ENCODE results near the gene PTPRE. TPM values are rescaled to one million over a fixed set of nuclear protein-coding genes. Genes with fewer than 3 reads are reported as not detected.

PTPRE gene
- polyA plus RNA-seq, 1 donor (not counting 4 experiments of a cell fraction or from before 2014, with no cell fraction given) = 15.1 TPM

GRCh38 chr10:128044186-128044585 is 137.3 kb downstream of the PTPRE start:
- Histone ChIP-seq H3K27ac (ENCODE audit: control insufficient read depth, insufficient read depth, low read length) (no peak overlapping the region), H3K4me1 (ENCODE audit: control insufficient read depth, extremely low read depth, insufficient read depth, low read length) (peaks cover 12% of the 10 kb centered on the region), H3K27me3 (ENCODE audit: control insufficient read depth, extremely low read depth, insufficient read depth, low read length) (no peaks in the 10 kb centered on the region), H3K4me2 (ENCODE audit: control insufficient read depth, extremely low read depth, insufficient read depth, low read depth, low read length) (no peak overlapping the region), H3K4me3 (ENCODE audit: control insufficient read depth in 2 of 3, extremely low read depth in 1 of 3, insufficient read depth in 2 of 3, low read depth in 1 of 3, low read length in 3 of 3) (no peak overlapping the region), H3K9ac (ENCODE audit: control insufficient read depth, extremely low read depth, insufficient read depth, low read length) (no peak overlapping the region), H2AFZ (ENCODE audit: control insufficient read depth, low read length) (no peak overlapping the region), H3K79me2 (ENCODE audit: control insufficient read depth, insufficient read depth, low read length) (peaks cover 7% of the 10 kb centered on the region), H3K9me3 (ENCODE audit: control insufficient read depth, low read depth, low read length) (no peaks in the 10 kb centered on the region), H3K9me1 (ENCODE audit: control insufficient read depth, extremely low read depth, insufficient read depth, low read length) (no peaks in the 10 kb centered on the region), H4K20me1 (ENCODE audit: control insufficient read depth, extremely low read depth, insufficient read depth, low read length) (no peaks in the 10 kb centered on the region), H3K36me3 (ENCODE audit: control insufficient read depth in 2 of 2, extremely low read depth in 1 of 2, insufficient read depth in 2 of 2, low read length in 2 of 2) (peaks cover 0 to 1% of the 10 kb centered on the region in 2 experiments)
- dilution Hi-C loops (cut with MboI; ENCODE audit: extremely low pct_ligation_motif_present, low sequenced_read_pairs) = no loop called here
- FAIRE-seq (no peak), DNase-seq (ENCODE audit: low read depth, low spot score) (no peak)
- TF ChIP-seq EZH2 (IDR thresholded peaks at IDR 0.05; ENCODE audit: low read length) (no peak), CTCF (optimal IDR thresholded peaks at IDR 0.05 in 1 of 3, IDR thresholded peaks at IDR 0.05 in 1 of 3, conservative IDR thresholded peaks at IDR 0.05 in 1 of 3; ENCODE audit: extremely low read depth in 1 of 3, insufficient read depth in 2 of 3, low read length in 3 of 3) (no peak)

GRCh38 chr10:128044961-128045832 is 138.3 kb downstream of the PTPRE start:
- Histone ChIP-seq H3K79me2 (ENCODE audit: control insufficient read depth, insufficient read depth, low read length) (peaks cover 16% of the 10 kb centered on the region), H3K4me3 (ENCODE audit: control insufficient read depth in 2 of 3, extremely low read depth in 1 of 3, insufficient read depth in 2 of 3, low read depth in 1 of 3, low read length in 3 of 3) (no peak overlapping the region), H3K27ac (ENCODE audit: control insufficient read depth, insufficient read depth, low read length) (no peak overlapping the region), H4K20me1 (ENCODE audit: control insufficient read depth, extremely low read depth, insufficient read depth, low read length) (no peaks in the 10 kb centered on the region), H3K9me1 (ENCODE audit: control insufficient read depth, extremely low read depth, insufficient read depth, low read length) (no peaks in the 10 kb centered on the region), H3K4me1 (ENCODE audit: control insufficient read depth, extremely low read depth, insufficient read depth, low read length) (peaks cover 19% of the 10 kb centered on the region), H3K36me3 (ENCODE audit: control insufficient read depth in 2 of 2, extremely low read depth in 1 of 2, insufficient read depth in 2 of 2, low read length in 2 of 2) (peaks cover 2 to 9% of the 10 kb centered on the region in 2 experiments), H3K4me2 (ENCODE audit: control insufficient read depth, extremely low read depth, insufficient read depth, low read depth, low read length) (no peak overlapping the region), H3K9ac (ENCODE audit: control insufficient read depth, extremely low read depth, insufficient read depth, low read length) (no peak overlapping the region), H2AFZ (ENCODE audit: control insufficient read depth, low read length) (no peak overlapping the region), H3K27me3 (ENCODE audit: control insufficient read depth, extremely low read depth, insufficient read depth, low read length) (no peaks in the 10 kb centered on the region), H3K9me3 (ENCODE audit: control insufficient read depth, low read depth, low read length) (no peaks in the 10 kb centered on the region)
- FAIRE-seq = no peak
- dilution Hi-C loops (cut with MboI; ENCODE audit: extremely low pct_ligation_motif_present, low sequenced_read_pairs) = no loop called here
- no peak for TF ChIP-seq EZH2 (IDR thresholded peaks at IDR 0.05; ENCODE audit: low read length)
- TF ChIP-seq CTCF (optimal IDR thresholded peaks at IDR 0.05 in 1 of 3, IDR thresholded peaks at IDR 0.05 in 1 of 3, conservative IDR thresholded peaks at IDR 0.05 in 1 of 3; ENCODE audit: extremely low read depth in 1 of 3, insufficient read depth in 2 of 3, low read length in 3 of 3) = no peak
- DNase-seq (ENCODE audit: low read depth, low spot score) = no peak

Measured in keratinocyte (primary cell).